ENCODE measurements around the gene PABPC1L. TPM values are rescaled to one million over a fixed set of nuclear protein-coding genes. Genes with fewer than 3 reads are reported as not detected.

PABPC1L gene
- total and polyA plus RNA-seq, 8 donors: 18.7 to 156 (median 28.1) TPM

DNA sequence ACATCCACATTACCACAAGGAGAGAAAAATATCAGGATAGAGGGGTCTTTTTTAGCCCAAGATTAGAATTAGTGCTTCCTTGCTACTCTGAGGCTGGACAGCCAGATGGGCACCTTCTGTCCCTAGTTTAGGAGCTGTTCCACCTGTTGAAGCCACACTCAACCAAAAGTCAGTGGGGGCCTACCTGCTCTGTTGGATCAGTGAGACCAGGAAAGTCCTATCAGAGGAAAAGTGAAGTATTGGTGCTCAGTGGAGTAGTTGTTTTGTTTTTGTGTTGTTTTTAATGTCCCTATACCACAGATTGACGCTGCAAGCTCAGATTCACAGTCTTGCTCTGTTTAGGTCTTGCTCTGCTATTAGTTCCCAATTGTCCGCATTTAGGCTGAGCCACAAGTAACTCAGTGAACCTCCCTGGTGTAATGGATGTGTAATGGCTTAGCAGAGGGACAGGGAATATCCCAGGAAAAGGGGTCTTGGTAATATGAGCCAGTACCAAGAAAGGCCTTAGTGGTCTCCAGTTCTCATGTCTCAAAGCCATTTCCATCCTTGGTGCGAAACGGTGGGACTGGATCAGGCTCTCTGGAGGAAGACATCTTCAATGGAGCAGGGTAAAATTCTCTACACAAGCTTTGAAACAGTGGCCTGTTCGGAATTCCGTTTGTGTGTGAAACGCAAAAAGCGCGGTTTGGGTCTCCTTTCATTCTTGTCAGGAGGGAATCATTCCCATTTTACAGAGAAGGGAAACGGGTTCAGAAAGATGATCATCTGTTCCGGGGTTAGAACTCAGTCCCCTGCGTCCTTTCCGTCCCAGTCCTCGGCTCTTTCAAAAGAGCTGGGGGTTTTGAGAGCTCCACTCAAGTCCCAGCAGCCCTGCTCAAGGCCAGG is 631 bp upstream of the PABPC1L start:
- H3K36me3 ChIP-seq: peaks cover 0 to 35% (median 12%) of the 10 kb centered on the region in 3 donors
- 21 to 25% methylated on average over 14 of the region's 14 CpGs for WGBS, 2 donors

DNA sequence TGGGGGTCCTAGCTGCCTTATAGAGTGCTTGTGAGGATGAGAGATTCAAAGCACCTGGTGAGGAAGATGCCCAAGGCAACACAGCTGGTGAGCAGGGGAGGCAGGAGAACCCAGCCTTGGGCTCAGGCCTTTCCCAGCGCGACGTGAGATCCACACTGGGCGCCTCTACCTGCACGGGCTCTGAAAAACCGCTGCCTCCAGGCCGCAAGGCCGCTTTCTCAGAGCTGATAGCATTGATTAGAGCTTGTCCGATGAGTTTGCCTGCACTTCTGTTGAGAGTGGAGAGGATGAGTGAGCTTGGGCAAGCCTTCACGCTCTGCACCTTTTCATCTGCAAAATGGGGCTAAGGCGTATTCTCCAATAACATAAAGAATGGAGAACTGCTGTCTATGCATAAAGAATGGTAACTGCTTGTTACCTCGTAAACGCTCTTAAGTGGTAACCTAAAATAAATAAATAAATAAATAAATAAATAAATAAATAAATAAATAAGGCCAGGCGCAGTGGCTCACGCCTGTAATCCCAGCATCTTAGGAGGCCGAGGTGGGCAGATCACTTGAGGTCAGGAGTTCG is 916 bp downstream of the PABPC1L start:
- H3K4me3 ChIP-seq: peak overlapping the region in 3 of 4 donors; percentile 50 to 94 (median 60)

More for the DNA sequence above, 631 bp upstream of the PABPC1L start:
- peak overlapping the region in 2 of 4 donors; percentile 39 to 46 for H3K27ac ChIP-seq
- H3K27me3 ChIP-seq: no peaks in the 10 kb centered on the region
- no peak for FAIRE-seq
- intact Hi-C loops (cut with DNase I): no loop called here
- no peak for ATAC-seq
- TF ChIP-seq, protein P1, sequence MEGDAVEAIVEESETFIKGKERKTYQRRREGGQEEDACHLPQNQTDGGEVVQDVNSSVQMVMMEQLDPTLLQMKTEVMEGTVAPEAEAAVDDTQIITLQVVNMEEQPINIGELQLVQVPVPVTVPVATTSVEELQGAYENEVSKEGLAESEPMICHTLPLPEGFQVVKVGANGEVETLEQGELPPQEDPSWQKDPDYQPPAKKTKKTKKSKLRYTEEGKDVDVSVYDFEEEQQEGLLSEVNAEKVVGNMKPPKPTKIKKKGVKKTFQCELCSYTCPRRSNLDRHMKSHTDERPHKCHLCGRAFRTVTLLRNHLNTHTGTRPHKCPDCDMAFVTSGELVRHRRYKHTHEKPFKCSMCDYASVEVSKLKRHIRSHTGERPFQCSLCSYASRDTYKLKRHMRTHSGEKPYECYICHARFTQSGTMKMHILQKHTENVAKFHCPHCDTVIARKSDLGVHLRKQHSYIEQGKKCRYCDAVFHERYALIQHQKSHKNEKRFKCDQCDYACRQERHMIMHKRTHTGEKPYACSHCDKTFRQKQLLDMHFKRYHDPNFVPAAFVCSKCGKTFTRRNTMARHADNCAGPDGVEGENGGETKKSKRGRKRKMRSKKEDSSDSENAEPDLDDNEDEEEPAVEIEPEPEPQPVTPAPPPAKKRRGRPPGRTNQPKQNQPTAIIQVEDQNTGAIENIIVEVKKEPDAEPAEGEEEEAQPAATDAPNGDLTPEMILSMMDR (IDR thresholded peaks at IDR 0.05): no peak
- DNase-seq: no peak
- no peaks in the 10 kb centered on the region for H3K9me3 ChIP-seq
- peak overlapping the region in 3 of 4 donors; percentile 50 to 94 (median 60) for H3K4me3 ChIP-seq
- peaks cover 0 to 6% (median 0%) of the 10 kb centered on the region in 3 donors for H3K4me1 ChIP-seq

DNA sequence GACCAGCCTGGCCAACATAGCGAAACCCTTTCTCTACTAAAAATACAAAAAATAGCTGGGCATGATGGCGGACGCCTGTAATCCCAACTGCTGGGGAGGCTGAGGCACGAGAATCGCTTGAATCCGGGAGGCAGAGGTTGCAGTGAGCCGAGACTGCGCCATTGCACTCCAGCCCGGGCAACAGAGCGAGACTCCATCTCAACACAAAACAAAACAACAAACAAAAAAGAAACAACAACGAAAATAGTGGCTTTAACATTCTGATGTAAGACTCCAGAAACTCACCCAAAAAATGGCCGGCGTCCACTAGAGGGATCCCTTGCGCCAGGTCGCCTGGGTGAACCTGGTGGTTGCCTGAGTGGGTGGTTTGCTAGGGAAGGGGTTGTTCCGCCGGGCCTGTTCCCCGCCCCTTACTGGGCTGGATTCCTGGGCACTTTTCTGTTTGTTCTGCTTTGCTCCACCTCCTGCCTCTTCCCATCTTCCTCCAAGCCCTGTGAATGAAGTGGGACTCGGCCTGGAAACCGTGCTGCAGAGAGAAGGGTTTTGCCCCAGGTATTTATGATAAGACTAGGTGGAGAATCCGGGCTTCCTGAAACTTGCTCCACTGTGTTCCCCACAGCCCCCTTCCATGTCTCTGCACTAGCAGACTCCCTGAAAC is 1.5 kb downstream of the PABPC1L start:
- 52 to 53% methylated on average over 21 of the region's 21 CpGs for WGBS, 2 donors

More for the DNA sequence above, 916 bp downstream of the PABPC1L start:
- ATAC-seq (peak in 3 of 4 donors; percentile 5 to 19 (median 16)), FAIRE-seq (no peak), DNase-seq (peak in 1 of 6 donors; percentile 59)
- Histone ChIP-seq H3K36me3 (peaks cover 0 to 19% (median 6%) of the 10 kb centered on the region in 3 donors), H3K9me3 (no peaks in the 10 kb centered on the region), H3K27me3 (no peaks in the 10 kb centered on the region), H3K4me1 (peaks cover 0 to 6% (median 0%) of the 10 kb centered on the region in 3 donors), H3K27ac (no peak overlapping the region)
- WGBS, 2 donors: 54 to 57% methylated on average over 17 of the region's 17 CpGs
- TF ChIP-seq, protein P1 (IDR thresholded peaks at IDR 0.05): no peak
- intact Hi-C loops (cut with DNase I): no loop called here

DNA sequence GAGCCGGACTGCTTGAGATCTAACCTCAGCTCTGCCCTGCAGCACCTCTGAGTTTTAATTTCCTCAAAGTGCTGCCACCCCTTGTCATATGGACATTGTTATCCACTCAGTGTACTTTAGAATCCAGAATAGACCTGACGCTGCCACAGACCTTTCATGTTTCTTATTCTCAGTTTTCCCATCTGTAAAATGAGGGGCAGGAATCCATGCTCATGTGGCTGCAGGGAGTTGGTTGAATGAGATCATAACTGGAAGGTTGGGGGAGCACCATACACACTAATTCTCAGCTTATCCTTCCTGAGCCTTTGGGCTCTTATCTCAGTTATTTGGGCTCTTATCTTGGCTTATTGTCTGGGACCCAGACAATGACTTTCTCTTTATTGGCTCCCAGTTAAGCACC is 2.3 kb downstream of the PABPC1L start:
- no peak for ATAC-seq
- Histone ChIP-seq H3K4me3 (no peak overlapping the region), H3K4me1 (peaks cover 0 to 6% (median 0%) of the 10 kb centered on the region in 3 donors), H3K27ac (no peak overlapping the region), H3K27me3 (no peaks in the 10 kb centered on the region), H3K36me3 (peaks cover 0 to 12% (median 6%) of the 10 kb centered on the region in 3 donors), H3K9me3 (no peaks in the 10 kb centered on the region)
- FAIRE-seq: no peak
- 85 to 95% methylated on average over 2 of the region's 2 CpGs for WGBS, 2 donors
- DNase-seq: no peak
- TF ChIP-seq, protein P1 (IDR thresholded peaks at IDR 0.05): no peak
- intact Hi-C loops (cut with DNase I): no loop called here

More for the DNA sequence above, 1.5 kb downstream of the PABPC1L start:
- ATAC-seq (peak; percentile 49 to 78 (median 68)), FAIRE-seq (no peak), DNase-seq (peak; percentile 47 to 77 (median 69))
- H3K27ac ChIP-seq: no peak overlapping the region
- no peak overlapping the region for H3K4me3 ChIP-seq
- no peaks in the 10 kb centered on the region for H3K27me3 ChIP-seq
- intact Hi-C loops (cut with DNase I): no loop called here
- TF ChIP-seq, protein P1 (IDR thresholded peaks at IDR 0.05): peak in 3 of 4 donors; percentile 20 to 28 (median 24)
- peaks cover 0 to 6% (median 0%) of the 10 kb centered on the region in 3 donors for H3K4me1 ChIP-seq
- peaks cover 0 to 16% (median 6%) of the 10 kb centered on the region in 3 donors for H3K36me3 ChIP-seq
- H3K9me3 ChIP-seq: no peaks in the 10 kb centered on the region

Measured in pancreas (tissue), 10 donors.